Measurements from ENCODE around the gene FAT1.
"Not testable (repeated sequence)": the region's sequence is repeated elsewhere in the genome, so short reads cannot be mapped to it uniquely, and the experiment has no call there.

Gene FAT1

DNA sequence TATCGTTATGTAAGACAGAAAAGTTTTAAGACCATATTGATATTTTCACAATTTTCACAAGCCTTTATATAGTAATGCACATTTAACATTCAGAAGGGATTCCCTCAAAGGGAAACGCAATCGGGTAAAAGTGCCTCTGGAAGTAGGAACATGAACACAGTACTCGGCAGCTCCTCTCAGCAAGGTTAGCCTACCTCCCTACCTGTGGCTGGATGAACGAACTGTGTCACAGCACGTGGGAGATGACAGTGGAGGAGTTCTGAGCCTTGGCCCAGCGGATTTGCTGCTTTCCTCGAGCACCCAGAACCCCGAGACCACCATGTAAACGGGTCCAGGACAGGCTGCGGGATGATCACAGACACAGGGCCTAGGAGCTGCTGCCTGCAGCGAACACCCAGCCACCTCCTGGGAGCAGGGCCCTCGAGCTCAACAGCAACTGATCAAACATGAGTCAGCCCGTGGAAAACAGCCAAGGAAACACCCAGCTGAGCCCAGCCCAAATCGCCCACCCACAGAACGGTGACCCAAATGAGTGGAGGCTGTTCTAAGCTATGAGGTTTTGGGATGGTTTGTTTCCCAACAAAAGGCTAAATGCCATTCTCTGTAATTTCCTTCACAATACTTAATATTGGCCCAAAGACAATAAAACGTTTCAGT lies 30.4 kb downstream of the FAT1 start:
- no peak for DNase-seq

DNA sequence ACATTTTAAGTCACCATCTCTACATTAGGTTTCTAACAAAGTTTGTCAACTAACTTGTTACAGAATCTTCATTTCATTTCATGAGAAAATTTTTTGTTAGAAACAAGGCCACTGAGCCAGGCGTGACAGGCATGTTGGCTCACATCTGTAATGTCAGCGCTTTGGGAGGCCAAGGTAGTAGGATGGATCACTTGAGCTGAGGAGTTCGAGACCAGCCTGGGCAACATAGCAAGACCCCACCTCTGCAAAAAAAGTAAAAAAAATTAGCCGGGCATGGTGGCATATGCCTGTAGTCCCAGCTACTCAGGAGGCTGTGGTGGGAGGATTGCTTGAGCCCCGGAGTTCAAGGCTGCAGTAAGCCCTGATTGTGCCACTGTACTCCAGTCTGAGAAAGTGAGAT lies 32.3 kb downstream of the FAT1 start:
- DNase-seq, result no peak

- no peak for DNase-seq
These were observed 34.2 kb downstream of the FAT1 start for GRCh38 chr4:186689476-186689875.

DNA sequence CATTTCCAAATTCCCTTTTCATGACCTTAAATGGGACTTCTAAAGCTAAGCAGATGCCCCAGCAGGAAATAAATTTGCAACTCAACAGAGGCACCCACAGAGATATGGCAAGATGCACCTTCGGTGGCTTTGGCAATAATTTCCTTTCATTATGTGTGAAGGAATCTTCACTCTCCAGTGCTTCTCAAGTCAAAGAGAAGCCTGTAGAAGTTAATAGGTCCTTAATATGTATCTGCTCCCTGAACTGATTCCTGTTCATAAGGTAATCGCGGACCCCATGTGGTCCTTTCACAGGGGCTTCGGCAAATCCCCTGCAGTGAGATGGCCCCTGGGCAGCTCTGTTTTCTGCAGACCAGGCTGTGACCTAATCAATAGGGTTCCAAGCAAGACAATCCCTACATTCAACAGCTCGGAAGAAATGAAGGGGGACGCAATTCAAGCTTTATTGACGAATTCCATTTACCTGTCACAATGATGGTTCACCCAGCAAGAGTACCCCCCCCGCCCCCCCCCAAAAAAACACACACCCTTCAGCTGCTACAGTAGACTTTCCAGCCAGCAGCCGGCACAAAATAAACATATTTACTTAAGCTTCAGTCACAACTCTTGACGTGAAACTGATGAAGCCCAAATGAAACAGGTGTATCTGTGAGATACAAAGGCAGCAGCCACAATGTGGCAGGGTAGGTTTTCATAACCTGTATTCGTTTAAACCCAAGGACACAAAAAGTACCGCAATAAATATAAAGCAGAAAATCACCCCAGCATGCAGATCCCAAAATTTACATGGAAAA lies 35.3 kb downstream of the FAT1 start:
- DNase-seq, result no peak

DNA sequence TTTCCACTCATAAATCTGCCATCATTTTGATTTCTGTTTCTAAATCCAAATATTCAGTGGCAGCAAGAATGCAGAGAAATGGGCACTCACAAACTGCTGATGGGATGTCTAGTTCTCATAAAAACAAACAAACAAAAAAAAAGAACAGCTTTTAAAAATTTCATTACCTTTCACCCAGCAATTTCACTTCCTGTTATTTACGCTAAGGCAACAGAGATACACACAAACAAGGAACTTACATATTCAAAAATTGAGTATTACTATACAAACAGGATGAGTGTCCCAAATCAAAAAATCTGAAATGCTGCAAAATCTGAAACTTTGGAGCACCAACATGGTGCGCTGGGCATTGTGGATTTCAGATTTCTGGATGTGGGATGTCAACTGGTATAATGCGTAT lies 36.4 kb downstream of the FAT1 start:
- no peak for DNase-seq

GRCh38 chr4:186685767-186686183 lies 37.9 kb downstream of the FAT1 start:
- no peak for DNase-seq

GRCh38 chr4:186684889-186685309 lies 38.8 kb downstream of the FAT1 start:
- no peak for DNase-seq

DNA sequence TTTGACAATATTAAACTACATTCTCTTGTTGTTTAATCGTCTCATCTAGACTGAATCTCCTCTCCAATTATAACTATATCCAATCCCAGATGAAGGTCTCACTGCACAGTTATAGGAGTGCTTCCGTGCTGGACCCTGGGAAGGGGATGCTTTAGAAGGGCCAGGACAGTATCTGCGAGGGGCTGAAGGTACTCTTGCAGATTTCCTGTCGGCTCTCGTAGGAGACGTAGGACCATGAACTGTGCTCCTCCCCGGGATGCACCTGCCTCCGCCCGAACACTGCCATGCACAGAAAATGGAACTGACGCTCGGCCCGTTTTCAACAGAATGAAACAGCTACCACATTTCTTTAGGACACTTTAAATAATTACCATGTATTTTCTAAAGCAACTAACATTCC lies 39.4 kb downstream of the FAT1 start:
- DNase-seq, result no peak

GRCh38 chr4:186680641-186681040 lies 43.0 kb downstream of the FAT1 start:
- no peak for DNase-seq

DNA sequence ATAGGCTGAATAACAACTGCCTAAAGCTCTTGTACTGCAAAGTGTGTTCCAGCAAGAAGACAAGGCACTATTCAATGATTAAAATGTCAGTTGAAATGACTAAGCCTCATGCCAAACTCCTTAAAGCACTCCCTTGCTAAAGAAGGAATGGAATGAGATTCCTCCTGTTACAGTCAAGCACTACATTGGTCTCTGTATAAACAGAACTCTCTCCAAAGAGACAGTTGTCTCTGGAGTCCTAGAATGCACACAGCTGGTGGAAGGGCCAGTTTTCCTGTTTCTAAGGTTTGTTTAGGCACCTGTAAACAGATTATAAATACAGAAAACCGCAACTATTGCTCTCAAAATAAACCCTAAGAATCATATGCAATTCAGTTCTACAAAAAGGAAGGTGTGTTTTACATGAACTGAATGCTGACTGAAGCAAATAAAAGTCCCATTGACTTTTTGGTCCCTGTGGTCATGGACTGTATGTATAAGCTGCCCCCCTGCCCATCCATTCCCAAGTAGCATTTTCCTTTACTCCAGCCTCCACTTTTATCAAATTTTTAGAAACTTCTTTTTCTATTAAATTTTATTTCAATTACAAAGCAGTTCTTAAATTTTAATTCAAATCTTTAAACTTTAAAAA lies 47.0 kb downstream of the FAT1 start:
- no peak for DNase-seq

- no peak for DNase-seq
These were observed 53.9 kb downstream of the FAT1 start for GRCh38 chr4:186669735-186670134.

DNA sequence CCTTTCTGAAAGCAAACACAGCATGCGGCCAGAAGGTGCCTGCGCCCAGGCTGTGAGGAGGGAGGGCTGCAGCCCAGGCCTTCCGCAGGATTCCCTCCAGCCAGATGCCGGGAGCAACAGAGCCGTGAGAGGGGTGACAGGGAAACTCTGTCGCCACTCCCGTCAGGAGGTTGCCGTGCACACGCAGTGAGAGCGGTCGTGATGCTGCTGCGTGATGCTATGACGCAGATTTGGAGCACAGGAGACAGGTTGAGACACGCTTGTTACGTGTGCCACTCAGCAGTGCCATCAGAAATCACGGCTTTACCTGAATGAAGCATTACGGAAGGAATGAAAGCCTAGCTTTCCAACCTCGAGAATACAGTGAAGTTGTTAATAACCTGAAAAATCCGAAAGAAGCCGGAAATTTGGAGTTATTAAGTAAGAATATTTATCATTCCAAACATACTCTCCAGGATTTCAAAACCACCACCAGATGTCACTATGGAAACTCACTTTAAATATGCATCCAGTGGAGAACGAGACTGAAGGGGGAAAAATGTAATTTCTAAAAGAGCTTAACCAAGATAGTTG lies 54.4 kb downstream of the FAT1 start:
- DNase-seq, result no peak

- no peak for DNase-seq
These were observed 56.9 kb downstream of the FAT1 start for GRCh38 chr4:186666750-186667149.

DNA sequence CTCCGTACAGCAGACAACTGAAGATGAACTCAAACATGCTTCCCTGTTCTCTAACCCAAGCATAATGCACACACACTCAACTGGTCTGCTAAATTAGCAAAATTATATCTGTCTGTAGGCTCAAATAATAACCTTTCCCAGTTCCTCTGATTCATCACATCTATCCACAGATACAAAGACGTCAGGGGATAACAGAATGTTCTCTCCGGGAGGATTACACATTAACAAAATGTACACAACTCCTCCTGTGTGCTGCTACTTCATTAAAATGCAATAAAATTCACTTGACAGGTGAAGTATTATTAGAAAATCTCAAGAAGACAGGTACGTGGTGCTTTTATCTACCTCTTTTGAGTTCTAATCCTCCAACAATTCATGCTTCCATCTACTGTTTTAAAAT lies 57.4 kb downstream of the FAT1 start:
- DNase-seq, result no peak

- no peak for DNase-seq
These were observed 63.3 kb downstream of the FAT1 start for GRCh38 chr4:186660403-186660802.

DNA sequence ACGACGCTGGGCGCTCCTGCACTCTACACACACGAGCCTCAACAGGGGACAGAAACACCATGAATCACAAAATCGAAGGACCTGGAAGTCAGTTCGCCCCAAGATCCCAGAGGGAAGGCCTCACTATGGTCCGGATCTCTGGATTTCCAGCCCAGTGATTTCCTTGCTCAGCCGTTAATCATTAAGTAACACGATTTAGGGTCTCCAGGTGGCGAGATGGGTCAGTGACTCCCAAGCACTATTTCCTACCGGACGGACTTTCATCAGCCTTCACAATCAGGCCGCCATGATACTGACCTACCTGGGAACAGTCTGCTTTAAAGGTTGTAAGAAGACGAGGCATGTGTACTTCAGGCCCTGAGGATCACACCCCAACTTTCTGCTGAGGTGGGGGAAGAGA lies 63.7 kb downstream of the FAT1 start:
- no peak for DNase-seq

DNA sequence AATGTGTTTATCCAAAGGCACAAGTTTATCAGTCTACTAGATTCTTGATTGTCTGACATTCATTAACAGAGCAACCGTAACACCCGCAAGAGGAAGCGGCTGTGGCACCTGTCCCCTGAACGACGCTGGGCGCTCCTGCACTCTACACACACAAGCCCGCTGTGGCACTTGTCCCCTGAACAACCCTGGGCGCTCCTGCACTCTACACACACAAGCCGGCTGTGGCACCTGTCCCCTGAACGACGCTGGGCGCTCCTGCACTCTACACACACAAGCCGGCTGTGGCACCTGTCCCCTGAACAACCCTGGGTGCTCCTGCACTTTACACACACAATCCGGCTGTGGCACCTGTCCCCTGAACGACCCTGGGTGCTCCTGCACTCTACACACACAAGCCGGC lies 64.2 kb downstream of the FAT1 start:
- DNase-seq, result not testable (repeated sequence)

- no peak for DNase-seq
These were observed 65.0 kb downstream of the FAT1 start for GRCh38 chr4:186658657-186659056.

DNA sequence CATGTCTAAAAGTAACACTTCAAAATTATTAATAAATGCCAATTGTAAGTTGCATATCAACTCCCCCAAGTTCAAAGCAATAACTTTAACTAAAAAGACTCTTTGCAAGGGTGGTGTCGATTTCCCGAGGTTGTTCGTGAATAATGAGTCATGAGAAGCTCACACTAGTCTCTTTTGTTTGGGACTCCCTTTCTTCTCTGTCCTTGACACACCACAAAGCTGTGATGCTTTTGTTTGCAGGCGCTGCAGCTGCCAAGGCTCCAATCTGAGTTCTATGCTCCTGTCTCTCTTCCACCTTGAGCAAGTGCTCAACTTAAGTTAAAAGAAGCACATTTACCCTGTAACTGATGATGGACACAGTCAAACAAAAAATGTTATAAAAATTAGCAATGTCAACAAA lies 65.9 kb downstream of the FAT1 start:
- DNase-seq, result no peak

DNA sequence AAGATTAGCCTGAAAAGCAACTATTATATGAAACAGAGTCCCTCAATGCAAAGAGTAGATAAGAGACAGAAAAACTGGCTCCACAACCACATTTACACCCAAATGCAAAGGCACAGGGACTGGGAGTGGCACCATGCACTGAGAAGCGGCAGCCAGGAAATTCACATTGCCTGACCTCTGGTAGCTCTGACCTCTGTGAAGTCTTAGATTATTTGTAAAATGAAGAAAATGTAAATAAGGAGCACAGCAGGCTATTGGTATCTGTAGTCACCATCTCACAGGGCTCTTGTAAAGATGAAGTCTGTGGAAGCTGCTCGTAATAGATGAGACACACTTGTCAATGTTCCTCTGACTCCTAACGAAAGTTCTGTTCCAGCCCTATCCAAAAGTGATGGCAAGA lies 69.7 kb downstream of the FAT1 start:
- no peak for DNase-seq

DNA sequence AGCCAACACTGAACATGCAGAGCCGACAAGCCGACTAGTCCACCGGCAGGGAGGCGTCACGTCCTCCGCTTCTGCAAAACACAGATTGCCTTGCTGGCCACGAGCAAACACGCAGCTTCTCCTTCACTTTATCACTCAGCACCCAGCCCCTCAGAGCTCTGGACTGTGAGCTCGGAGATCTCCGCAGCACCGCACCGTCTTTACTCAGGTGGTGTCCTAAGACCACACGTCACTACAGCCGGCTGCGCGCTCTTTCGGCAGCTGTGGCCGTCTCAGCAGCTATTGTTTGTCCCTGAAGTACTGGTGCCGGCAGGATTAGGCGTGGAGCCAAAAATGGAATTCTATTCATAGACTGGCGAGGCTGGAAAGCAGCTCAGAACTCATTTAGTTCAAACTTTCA lies 72.0 kb downstream of the FAT1 start:
- DNase-seq, result no peak

- DNase-seq, result no peak
These were observed 72.5 kb downstream of the FAT1 start for GRCh38 chr4:186651181-186651603.

GRCh38 chr4:186650401-186651180 lies 73.1 kb downstream of the FAT1 start:
- DNase-seq, result no peak

All from stimulated activated CD4-positive, alpha-beta T cell treated with anti-CD3 and anti-CD28 coated beads, Interleukin-4, amount 100 ng/mL, for 1 hour (primary cell).